Mucosa of descending colon (tissue), 3 donors: Measurements from ENCODE around the gene FRA10AC1. TPM values are rescaled to one million over a fixed set of nuclear protein-coding genes. Genes with fewer than 3 reads are reported as not detected.

Experiments
- ATAC-seq: fragments of 200-7000 bp; cut with Tn5 transposase; one replicate; pipeline ENCODE4 v1.9.1; 2020; ENCODE audit warnings: mild to moderate bottlenecking, moderate library complexity
- DNase-seq, 3 donors: peaks; one replicate each; pipeline ENCODE4 v3.0.0-alpha.2; 2020
- H3K36me3 ChIP-seq: fragments of 200-600 bp; one replicate; pipeline ENCODE4 v1.8.0; 2021; ENCODE audit warnings: low read depth, mild to moderate bottlenecking
- H3K4me1 ChIP-seq: fragments of 200-600 bp; one replicate; pipeline ENCODE4 v1.8.0; 2021; ENCODE audit warnings: low read depth, mild to moderate bottlenecking
- H3K4me3 ChIP-seq: fragments of 200-600 bp; one replicate; pipeline ENCODE4 v1.8.0; 2021; ENCODE audit warnings: mild to moderate bottlenecking
- H3K9me3 ChIP-seq: fragments of 200-600 bp; one replicate; pipeline ENCODE4 v1.8.0; 2021; ENCODE audit warnings: mild to moderate bottlenecking
- CTCF ChIP-seq: fragments of 200-600 bp; IDR thresholded peaks from one replicate; pipeline ENCODE4 v1.8.0; 2022; ENCODE audit warnings: antibody characterized with exemption, mild to moderate bottlenecking
- intact Hi-C, 2 donors: fragments of 100-400 bp; cut with DNase I in 1 of 2; cut with micrococcal nuclease in 1 of 2; formaldehyde crosslinking; loops; one replicate each; pipeline versions ENCODE4 v1.11.0 to v1.11.1; 2022; cut with DNase I, micrococcal nuclease
- total RNA-seq, 3 donors: library from RNA; stranded (reverse); fragmentation: NEBNext Ultra II Directional in 2 of 3; extraction: Animal tissue kit (Norgen Biotek cat#: 25700) in 2 of 3; gene quantifications; one replicate each; pipeline versions ENCODE4 v1.2.1 to v1.2.4, GENCODE V29; 2021 to 2023
- donor health status: DM: no; HTN: no; CAD: no; lungs with moderate emphysema.
- donor health status: DM: no; HTN: no; CAD: no.
- donor health status: DM: no; HTN: yes; CAD: no.

Gene FRA10AC1
- total RNA-seq, 3 donors from 2014 or later = 11.4 to 16.8 (median 15.3) TPM

- no peak overlapping the region for H3K4me3 ChIP-seq
- TF ChIP-seq CTCF = no peak
- no peak for ATAC-seq
Observed at GRCh38 chr10:93722550-93722949, 20.2 kb upstream of the FRA10AC1 start.

GRCh38 chr10:93719901-93720300, 17.5 kb upstream of the FRA10AC1 start:
- H3K9me3 ChIP-seq = no peaks in the 10 kb centered on the region
- H3K4me3 ChIP-seq = no peak overlapping the region
- no peak for DNase-seq
- ATAC-seq = no peak
- H3K36me3 ChIP-seq = no peaks in the 10 kb centered on the region
- no peak for TF ChIP-seq CTCF
- intact Hi-C loops = no loop called here
- no peaks in the 10 kb centered on the region for H3K4me1 ChIP-seq

More at GRCh38 chr10:93722550-93722949, 20.2 kb upstream of the FRA10AC1 start:
- Histone ChIP-seq H3K9me3 (no peaks in the 10 kb centered on the region), H3K4me1 (no peaks in the 10 kb centered on the region), H3K36me3 (no peaks in the 10 kb centered on the region)
- intact Hi-C loops = no loop called here
- no peak for DNase-seq

- H3K36me3 ChIP-seq = no peaks in the 10 kb centered on the region
- ATAC-seq (no peak), DNase-seq (peak in 1 of 3 donors; percentile 16)
- no peak overlapping the region for H3K4me3 ChIP-seq
- intact Hi-C loops = no loop called here
- no peak for TF ChIP-seq CTCF
- no peaks in the 10 kb centered on the region for H3K9me3 ChIP-seq
- H3K4me1 ChIP-seq = no peaks in the 10 kb centered on the region
Observed at GRCh38 chr10:93718937-93719725, 16.7 kb upstream of the FRA10AC1 start.

GRCh38 chr10:93716766-93717165, 14.4 kb upstream of the FRA10AC1 start:
- H3K36me3 ChIP-seq = no peaks in the 10 kb centered on the region
- H3K4me1 ChIP-seq = no peaks in the 10 kb centered on the region
- H3K9me3 ChIP-seq = no peaks in the 10 kb centered on the region
- intact Hi-C loops = no loop called here
- no peak for TF ChIP-seq CTCF
- ATAC-seq (no peak), DNase-seq (no peak)
- no peak overlapping the region for H3K4me3 ChIP-seq

GRCh38 chr10:93715345-93715744, 13.0 kb upstream of the FRA10AC1 start:
- H3K4me3 ChIP-seq = no peak overlapping the region
- intact Hi-C loops = no loop called here
- no peak for TF ChIP-seq CTCF
- H3K4me1 ChIP-seq = no peaks in the 10 kb centered on the region
- no peaks in the 10 kb centered on the region for H3K36me3 ChIP-seq
- DNase-seq (no peak), ATAC-seq (no peak)
- no peaks in the 10 kb centered on the region for H3K9me3 ChIP-seq
